ENCODE measurements around the gene ALDH1A2.
A peak's percentile ranks its signal among the peaks of the same experiment; 100 is the strongest.

The ALDH1A2 gene

GRCh38 chr15:57927091-57927631, 138.3 kb downstream of the ALDH1A2 start:
- no peak for TF ChIP-seq CTCF (IDR thresholded peaks at IDR 0.05)

GRCh38 chr15:57925650-57926049, 139.9 kb downstream of the ALDH1A2 start:
- TF ChIP-seq CTCF (IDR thresholded peaks at IDR 0.05), result no peak
- Histone ChIP-seq H3K4me3 (no peak overlapping the region), H3K27ac (no peak overlapping the region)
- DNase-seq (ENCODE audit: low spot score), result no peak

More at GRCh38 chr15:57927091-57927631, 138.3 kb downstream of the ALDH1A2 start:
- Histone ChIP-seq H3K27ac (no peak overlapping the region), H3K4me3 (no peak overlapping the region)
- DNase-seq (ENCODE audit: low spot score), result no peak

- Histone ChIP-seq H3K27ac (no peak overlapping the region), H3K4me3 (no peak overlapping the region)
- no peak for TF ChIP-seq CTCF (IDR thresholded peaks at IDR 0.05)
- no peak for DNase-seq (ENCODE audit: low spot score)
These were observed 140.9 kb downstream of the ALDH1A2 start for GRCh38 chr15:57924598-57924997.

- Histone ChIP-seq H3K4me3 (peak overlapping the region; percentile 24), H3K27ac (peak overlapping the region; percentile 12 to 77)
- DNase-seq (ENCODE audit: low spot score), result no peak
- no peak for TF ChIP-seq CTCF (IDR thresholded peaks at IDR 0.05)
These were observed 141.8 kb downstream of the ALDH1A2 start for GRCh38 chr15:57923750-57924149.

GRCh38 chr15:57923306-57923705, 142.2 kb downstream of the ALDH1A2 start:
- Histone ChIP-seq H3K4me3 (peak overlapping the region; percentile 24), H3K27ac (peak overlapping the region; percentile 12 to 77)
- no peak for TF ChIP-seq CTCF (IDR thresholded peaks at IDR 0.05)
- DNase-seq (ENCODE audit: low spot score), result no peak

- H3K4me3 ChIP-seq, result no peak overlapping the region
These were observed 142.7 kb downstream of the ALDH1A2 start for GRCh38 chr15:57922776-57923175.

More at GRCh38 chr15:57922776-57923175, 142.7 kb downstream of the ALDH1A2 start:
- peak overlapping the region in 1 of 2 donors; percentile 77 for H3K27ac ChIP-seq
- TF ChIP-seq CTCF (IDR thresholded peaks at IDR 0.05), result no peak
- DNase-seq (ENCODE audit: low spot score), result no peak

Data from coronary artery (tissue), 2 donors.